GM23248 (cell line): ENCODE results near the gene GALNT18. TPM values are rescaled to one million over a fixed set of nuclear protein-coding genes. Genes with fewer than 3 reads are reported as not detected.

Experiments
- DNase-seq: peaks from one replicate; pipeline ENCODE4 v3.0.0-alpha.2; 2015
- H2AFZ ChIP-seq: fragments of 200-600 bp; sonication (generic); 2 replicates; pipeline ENCODE4 v1.6.1; 2016; ENCODE audit warnings: antibody characterized with exemption
- H3F3A ChIP-seq: fragments of 200-600 bp; sonication (generic); 2 replicates; pipeline ENCODE4 v1.6.1; 2016; ENCODE audit warnings: mild to moderate bottlenecking, antibody characterized with exemption, mixed run types; ENCODE audit not compliant: insufficient read depth
- H3K27ac ChIP-seq: fragments of 200-600 bp; sonication (generic); 2 replicates; pipeline ENCODE4 v1.5.1; 2016; ENCODE audit warnings: mild to moderate bottlenecking
- H3K27me3 ChIP-seq: fragments of 200-600 bp; sonication (generic); replicated peaks from 2 replicates; pipeline ENCODE4 v1.6.1; 2016; ENCODE audit warnings: mild to moderate bottlenecking; ENCODE audit not compliant: insufficient read depth
- H3K36me3 ChIP-seq: fragments of 200-600 bp; sonication (generic); 2 replicates; pipeline ENCODE4 v1.6.1; 2016; ENCODE audit warnings: low read depth, mild to moderate bottlenecking
- H3K4me1 ChIP-seq: fragments of 200-600 bp; sonication (generic); 2 replicates; pipeline ENCODE4 v1.6.1; 2016; ENCODE audit warnings: mild to moderate bottlenecking; ENCODE audit not compliant: insufficient read depth
- H3K4me2 ChIP-seq: fragments of 200-600 bp; sonication (generic); one replicate; pipeline ENCODE4 v1.6.1; 2016; ENCODE audit warnings: mild to moderate bottlenecking; ENCODE audit not compliant: unreplicated experiment
- H3K4me3 ChIP-seq: fragments of 200-600 bp; sonication (generic); 2 replicates; pipeline ENCODE4 v1.5.1; 2016; ENCODE audit warnings: mild to moderate bottlenecking
- H3K79me2 ChIP-seq: fragments of 200-600 bp; sonication (generic); 2 replicates; pipeline ENCODE4 v1.6.1; 2016; ENCODE audit warnings: mild to moderate bottlenecking; ENCODE audit not compliant: insufficient read depth
- H3K9ac ChIP-seq: fragments of 200-600 bp; sonication (generic); 2 replicates; pipeline ENCODE4 v1.6.1; 2016; ENCODE audit warnings: mild to moderate bottlenecking
- H3K9me2 ChIP-seq: fragments of 200-600 bp; sonication (generic); 2 replicates; pipeline ENCODE4 v1.6.1; 2016; ENCODE audit warnings: mixed run types, mild to moderate bottlenecking, moderate library complexity; ENCODE audit not compliant: insufficient read depth
- H3K9me3 ChIP-seq: fragments of 200-600 bp; sonication (generic); one replicate; pipeline ENCODE4 v1.6.1; 2017; ENCODE audit warnings: low read depth
- H4K20me1 ChIP-seq: fragments of 200-600 bp; sonication (generic); 2 replicates; pipeline ENCODE4 v1.6.0; 2016; ENCODE audit not compliant: insufficient read depth
- EZH2 ChIP-seq: fragments of 200-600 bp; sonication (generic); IDR thresholded peaks from 2 replicates; pipeline ENCODE4 v1.6.1; 2018; ENCODE audit warnings: antibody characterized with exemption, mild to moderate bottlenecking; ENCODE audit not compliant: insufficient read depth, poor library complexity, severe bottlenecking
- EZH2phosphoT487 ChIP-seq: fragments of 200-600 bp; sonication (generic); IDR thresholded peaks from 2 replicates; pipeline ENCODE4 v1.6.1; 2018; ENCODE audit warnings: antibody characterized with exemption, moderate library complexity, mild to moderate bottlenecking, low read depth; ENCODE audit not compliant: insufficient read depth
- WGBS, 2 experiments: methylation state at CpG; one replicate each; pipeline ENCODE4 v1.1.6; 2015 to 2017; ENCODE audit warnings: low lambda C conversion rate in 2 of 2, low coverage in 1 of 2; ENCODE audit errors: missing lambda C conversion rate in 2 of 2; 5-methylcytosine and 5-hydroxymethylcytosine counted together
- in situ Hi-C: fragments of 300-500 bp; cut with MboI; formaldehyde crosslinking; loops from 2 replicates; pipeline ENCODE4 v1.15.0; 2020
- polyA plus RNA-seq: library from polyadenylated mRNA; unstranded; fragments of >200 nt; fragmentation: Nextera tagmentation; extraction: Ambion mirVana; gene quantifications from 2 replicates; pipeline ENCODE4 v1.2.1, GENCODE V29; 2016
- total RNA-seq: library from RNA; depleted of rRNA; stranded (reverse); fragments of >200 nt; shearing (Covaris generic); gene quantifications from 2 replicates; pipeline ENCODE4 v1.2.3, GENCODE V29; 2014

Gene GALNT18
- total and polyA plus RNA-seq, 2 experiments from 2014 or later = 4.1 to 5.6 TPM

GRCh38 chr11:11629368-11629767 is 7.6 kb upstream of the GALNT18 start:
- H4K20me1 ChIP-seq = no peaks in the 10 kb centered on the region
- 41 to 44% methylated on average over 8 of the region's 8 CpGs for WGBS, 2 experiments
- no peak overlapping the region for H3K9ac ChIP-seq
- H3K4me2 ChIP-seq = no peak overlapping the region
- TF ChIP-seq EZH2 (no peak), EZH2phosphoT487 (no peak)
- no peaks in the 10 kb centered on the region for H3F3A ChIP-seq
- H3K4me1 ChIP-seq = no peaks in the 10 kb centered on the region
- H3K27ac ChIP-seq = no peak overlapping the region
- H3K9me2 ChIP-seq = no peaks in the 10 kb centered on the region
- no peaks in the 10 kb centered on the region for H3K36me3 ChIP-seq
- in situ Hi-C loops = no loop called here
- no peaks in the 10 kb centered on the region for H3K9me3 ChIP-seq
- H3K79me2 ChIP-seq = no peaks in the 10 kb centered on the region
- H3K4me3 ChIP-seq = no peak overlapping the region
- no peak overlapping the region for H2AFZ ChIP-seq
- peaks cover 26% of the 10 kb centered on the region for H3K27me3 ChIP-seq
- DNase-seq = no peak

- Histone ChIP-seq H3K9me2 (no peaks in the 10 kb centered on the region), H4K20me1 (no peaks in the 10 kb centered on the region), H3K79me2 (no peaks in the 10 kb centered on the region), H3K4me3 (no peak overlapping the region), H3K36me3 (no peaks in the 10 kb centered on the region), H2AFZ (no peak overlapping the region), H3K27ac (no peak overlapping the region), H3K4me1 (no peaks in the 10 kb centered on the region), H3F3A (no peaks in the 10 kb centered on the region), H3K27me3 (peaks cover 23% of the 10 kb centered on the region), H3K9me3 (no peaks in the 10 kb centered on the region), H3K4me2 (no peak overlapping the region), H3K9ac (no peak overlapping the region)
- WGBS, 2 experiments = 58 to 65% methylated on average over 4 of the region's 4 CpGs
- no peak for TF ChIP-seq EZH2
- no peak for TF ChIP-seq EZH2phosphoT487
- DNase-seq = no peak
- in situ Hi-C loops = no loop called here
Observed at GRCh38 chr11:11628651-11629050, 6.8 kb upstream of the GALNT18 start.

- Histone ChIP-seq H3K9me2 (no peaks in the 10 kb centered on the region), H4K20me1 (no peaks in the 10 kb centered on the region), H3K9ac (no peak overlapping the region), H3K9me3 (no peaks in the 10 kb centered on the region), H3F3A (no peaks in the 10 kb centered on the region), H3K79me2 (no peaks in the 10 kb centered on the region), H2AFZ (no peak overlapping the region), H3K4me3 (no peak overlapping the region), H3K36me3 (no peaks in the 10 kb centered on the region), H3K27ac (no peak overlapping the region), H3K4me1 (no peaks in the 10 kb centered on the region), H3K27me3 (peaks cover 23% of the 10 kb centered on the region), H3K4me2 (no peak overlapping the region)
- no peak for TF ChIP-seq EZH2
- no peak for TF ChIP-seq EZH2phosphoT487
- 20 to 29% methylated on average over 1 of the region's 1 CpG for WGBS, 2 experiments
- in situ Hi-C loops = no loop called here
- DNase-seq = no peak
Observed at GRCh38 chr11:11626128-11626527, 4.3 kb upstream of the GALNT18 start.

- in situ Hi-C loops = no loop called here
- H3K9ac ChIP-seq = no peak overlapping the region
- no peak overlapping the region for H2AFZ ChIP-seq
- H3K9me3 ChIP-seq = no peaks in the 10 kb centered on the region
- no peaks in the 10 kb centered on the region for H3K4me1 ChIP-seq
- H3K36me3 ChIP-seq = no peaks in the 10 kb centered on the region
- H3K79me2 ChIP-seq = no peaks in the 10 kb centered on the region
- no peak overlapping the region for H3K4me3 ChIP-seq
- H4K20me1 ChIP-seq = no peaks in the 10 kb centered on the region
- H3K4me2 ChIP-seq = no peak overlapping the region
- 80% methylated on average over 4 of the region's 4 CpGs for WGBS, 2 experiments
- TF ChIP-seq EZH2 = no peak
- TF ChIP-seq EZH2phosphoT487 = no peak
- H3K27ac ChIP-seq = no peak overlapping the region
- peaks cover 12% of the 10 kb centered on the region for H3K27me3 ChIP-seq
- no peaks in the 10 kb centered on the region for H3F3A ChIP-seq
- no peak for DNase-seq
- H3K9me2 ChIP-seq = no peaks in the 10 kb centered on the region
Observed at GRCh38 chr11:11624926-11625325, 3.1 kb upstream of the GALNT18 start.

- Histone ChIP-seq H2AFZ (no peak overlapping the region), H3K27me3 (peaks cover 5% of the 10 kb centered on the region), H3K4me1 (no peaks in the 10 kb centered on the region), H3K4me2 (no peak overlapping the region), H3K9me3 (no peaks in the 10 kb centered on the region), H3K9me2 (no peaks in the 10 kb centered on the region), H3F3A (no peaks in the 10 kb centered on the region), H4K20me1 (no peaks in the 10 kb centered on the region), H3K36me3 (no peaks in the 10 kb centered on the region), H3K9ac (no peak overlapping the region), H3K4me3 (no peak overlapping the region), H3K79me2 (no peaks in the 10 kb centered on the region), H3K27ac (no peak overlapping the region)
- TF ChIP-seq EZH2 = no peak
- no peak for TF ChIP-seq EZH2phosphoT487
- 86 to 87% methylated on average over 3 of the region's 3 CpGs for WGBS, 2 experiments
- no peak for DNase-seq
- in situ Hi-C loops = no loop called here
Observed at GRCh38 chr11:11624204-11624603, 2.4 kb upstream of the GALNT18 start.
